Measurements from ENCODE around the gene TVP23A. TPM values are rescaled to one million over a fixed set of nuclear protein-coding genes. Genes with fewer than 3 reads are reported as not detected.
"Not testable (repeated sequence)": the region's sequence is repeated elsewhere in the genome, so short reads cannot be mapped to it uniquely, and the experiment has no call there.

The TVP23A gene
- total RNA-seq, 1 experiment from 2014 or later: 3.1 TPM

DNA sequence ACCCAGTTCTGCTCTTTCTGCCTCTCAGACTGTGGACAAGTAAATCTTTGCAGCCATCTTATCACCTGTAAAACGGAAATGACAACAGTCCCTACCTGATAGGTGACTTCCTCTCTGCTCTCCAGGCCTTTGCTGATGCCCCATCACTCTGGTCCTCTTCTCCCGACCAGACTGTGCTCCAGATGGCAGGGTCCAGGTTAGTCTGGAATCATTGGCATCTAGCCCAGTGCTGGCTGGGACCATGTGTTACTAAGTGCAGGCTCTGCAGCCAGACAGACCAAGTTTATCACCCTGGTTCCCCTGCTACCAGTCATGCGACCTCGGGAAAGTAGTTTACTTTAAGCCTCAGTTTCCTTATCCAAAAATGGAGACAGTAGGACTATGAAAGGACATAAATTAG, 76.8 kb downstream of the TVP23A start:
- Histone ChIP-seq H2BK12ac (ENCODE audit: insufficient read length, low read depth, low read length) (no peak overlapping the region), H3K23ac (ENCODE audit: insufficient read length, low read depth, low read length) (no peak overlapping the region), H3K56ac (ENCODE audit: insufficient read length, low read depth, low read length) (no peak overlapping the region), H2BK20ac (ENCODE audit: low read depth, low read length, poor library complexity, severe bottlenecking) (no peak overlapping the region), H3K79me2 (ENCODE audit: insufficient read depth, low read length) (no peaks in the 10 kb centered on the region), H3K23me2 (ENCODE audit: insufficient read length, low read depth, low read length, poor library complexity, severe bottlenecking) (peaks cover 3% of the 10 kb centered on the region), H3K27me3 (ENCODE audit: insufficient read depth, low read length) (no peaks in the 10 kb centered on the region), H3T11ph (ENCODE audit: low read length) (no peak overlapping the region), H2BK120ac (ENCODE audit: low read depth, low read length, poor library complexity, severe bottlenecking) (no peak overlapping the region), H2AFZ (ENCODE audit: low read length) (no peak overlapping the region), H3K14ac (ENCODE audit: insufficient read depth, low read length) (no peak overlapping the region), H3K4me1 (ENCODE audit: insufficient read depth, low read length) (no peaks in the 10 kb centered on the region), H2AK5ac (ENCODE audit: insufficient read length, low read length) (no peak overlapping the region), H3K79me1 (ENCODE audit: insufficient read depth, low read depth, low read length, poor library complexity, severe bottlenecking) (no peaks in the 10 kb centered on the region), H3K18ac (ENCODE audit: insufficient read length, low read depth, low read length) (no peak overlapping the region), H2BK15ac (ENCODE audit: low read depth, low read length) (no peak overlapping the region), H3K9ac (ENCODE audit: extremely low read depth, insufficient read length, low read length) (no peak overlapping the region), H4K8ac (replicated peaks; ENCODE audit: insufficient read length, low read depth, low read length) (no peak overlapping the region), H2BK5ac (ENCODE audit: insufficient read length, low read length) (no peak overlapping the region), H3K4ac (ENCODE audit: low read depth, low read length) (no peak overlapping the region), H3K9me3 (ENCODE audit: control insufficient read depth, low read depth, low read length) (no peaks in the 10 kb centered on the region), H3K27ac (ENCODE audit: insufficient read length, low read depth, low read length) (no peak overlapping the region), H4K91ac (ENCODE audit: insufficient read length, low read depth, low read length) (no peak overlapping the region), H4K20me1 (ENCODE audit: control insufficient read depth, insufficient read depth, insufficient read length) (no peaks in the 10 kb centered on the region), H4K5ac (ENCODE audit: insufficient read length, low read depth, low read length) (no peak overlapping the region), H3K4me2 (ENCODE audit: insufficient read depth, insufficient read length, low read length) (no peak overlapping the region)
- Mint-ChIP-seq H3K9me3 (no peaks in the 10 kb centered on the region; a peak in 1 of 5 replicates), H3K4me3 (no peak overlapping the region; a peak in 1 of 5 replicates), H3K4me1 (peaks cover 14 to 16% of the 10 kb centered on the region in 2 experiments), H3K27me3 (ENCODE audit: low read depth) (no peaks in the 10 kb centered on the region), H3K27ac (peak overlapping the region in 1 of 3 experiments; percentile 83; a peak in 1 of 7 replicates), H3K36me3 (ENCODE audit: insufficient read depth in 1 of 3, low read depth in 3 of 3) (peaks cover 0 to 10% (median 0%) of the 10 kb centered on the region in 3 experiments; a peak in 3 of 7 replicates)
- no CpG with 5 or more reads among the region's 4 CpGs for WGBS (ENCODE audit: extremely low coverage, insufficient read length, low lambda C conversion rate)
- TF ChIP-seq, protein P1, sequence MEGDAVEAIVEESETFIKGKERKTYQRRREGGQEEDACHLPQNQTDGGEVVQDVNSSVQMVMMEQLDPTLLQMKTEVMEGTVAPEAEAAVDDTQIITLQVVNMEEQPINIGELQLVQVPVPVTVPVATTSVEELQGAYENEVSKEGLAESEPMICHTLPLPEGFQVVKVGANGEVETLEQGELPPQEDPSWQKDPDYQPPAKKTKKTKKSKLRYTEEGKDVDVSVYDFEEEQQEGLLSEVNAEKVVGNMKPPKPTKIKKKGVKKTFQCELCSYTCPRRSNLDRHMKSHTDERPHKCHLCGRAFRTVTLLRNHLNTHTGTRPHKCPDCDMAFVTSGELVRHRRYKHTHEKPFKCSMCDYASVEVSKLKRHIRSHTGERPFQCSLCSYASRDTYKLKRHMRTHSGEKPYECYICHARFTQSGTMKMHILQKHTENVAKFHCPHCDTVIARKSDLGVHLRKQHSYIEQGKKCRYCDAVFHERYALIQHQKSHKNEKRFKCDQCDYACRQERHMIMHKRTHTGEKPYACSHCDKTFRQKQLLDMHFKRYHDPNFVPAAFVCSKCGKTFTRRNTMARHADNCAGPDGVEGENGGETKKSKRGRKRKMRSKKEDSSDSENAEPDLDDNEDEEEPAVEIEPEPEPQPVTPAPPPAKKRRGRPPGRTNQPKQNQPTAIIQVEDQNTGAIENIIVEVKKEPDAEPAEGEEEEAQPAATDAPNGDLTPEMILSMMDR (conservative IDR thresholded peaks at IDR 0.05): no peak
- DNase-seq: no peak

DNA sequence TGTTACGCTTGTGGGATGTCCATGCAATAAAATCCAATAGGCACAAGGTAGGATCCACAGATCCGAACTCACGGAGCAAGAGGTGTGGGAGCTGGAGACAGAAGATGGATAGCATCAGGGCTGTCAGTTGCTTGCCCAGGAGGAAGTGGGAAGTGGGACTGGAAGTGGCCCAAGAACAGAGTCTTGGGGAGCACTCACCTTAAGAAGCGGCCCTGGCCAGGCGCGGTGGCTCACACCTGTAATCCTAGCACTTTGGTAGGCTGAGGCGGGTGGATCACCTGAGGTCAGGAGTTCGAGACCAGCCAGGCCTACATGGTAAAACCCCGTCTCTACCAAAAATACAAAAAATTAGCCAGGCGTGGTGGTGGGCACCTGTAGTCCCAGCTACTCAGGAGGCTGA, 77.3 kb downstream of the TVP23A start:
- H3K4me2 ChIP-seq (ENCODE audit: insufficient read depth, insufficient read length, low read length); H3K27ac ChIP-seq (ENCODE audit: insufficient read length, low read depth, low read length); H3T11ph ChIP-seq (ENCODE audit: low read length); H4K8ac ChIP-seq (replicated peaks; ENCODE audit: insufficient read length, low read depth, low read length); H3K9ac ChIP-seq (ENCODE audit: extremely low read depth, insufficient read length, low read length); H3K9me3 ChIP-seq (ENCODE audit: control insufficient read depth, low read depth, low read length); H3K9me3 Mint-ChIP-seq; H2BK12ac ChIP-seq (ENCODE audit: insufficient read length, low read depth, low read length); H3K27me3 Mint-ChIP-seq (ENCODE audit: low read depth); H4K91ac ChIP-seq (ENCODE audit: insufficient read length, low read depth, low read length); H3K27me3 ChIP-seq (ENCODE audit: insufficient read depth, low read length); H2AFZ ChIP-seq (ENCODE audit: low read length); H3K27ac Mint-ChIP-seq; H4K5ac ChIP-seq (ENCODE audit: insufficient read length, low read depth, low read length); H2BK20ac ChIP-seq (ENCODE audit: low read depth, low read length, poor library complexity, severe bottlenecking); DNase-seq; H3K79me1 ChIP-seq (ENCODE audit: insufficient read depth, low read depth, low read length, poor library complexity, severe bottlenecking); H2BK5ac ChIP-seq (ENCODE audit: insufficient read length, low read length); H3K4ac ChIP-seq (ENCODE audit: low read depth, low read length); H2AK5ac ChIP-seq (ENCODE audit: insufficient read length, low read length); H3K14ac ChIP-seq (ENCODE audit: insufficient read depth, low read length); H3K18ac ChIP-seq (ENCODE audit: insufficient read length, low read depth, low read length); H4K20me1 ChIP-seq (ENCODE audit: control insufficient read depth, insufficient read depth, insufficient read length); H3K79me2 ChIP-seq (ENCODE audit: insufficient read depth, low read length); H3K56ac ChIP-seq (ENCODE audit: insufficient read length, low read depth, low read length); H2BK15ac ChIP-seq (ENCODE audit: low read depth, low read length); H3K4me1 ChIP-seq (ENCODE audit: insufficient read depth, low read length); H2BK120ac ChIP-seq (ENCODE audit: low read depth, low read length, poor library complexity, severe bottlenecking); H3K23me2 ChIP-seq (ENCODE audit: insufficient read length, low read depth, low read length, poor library complexity, severe bottlenecking); H3K36me3 Mint-ChIP-seq (ENCODE audit: insufficient read depth in 1 of 3, low read depth in 3 of 3); H3K23ac ChIP-seq (ENCODE audit: insufficient read length, low read depth, low read length); H3K4me3 Mint-ChIP-seq: not testable (repeated sequence)
- peaks cover 15 to 16% of the 10 kb centered on the region in 2 experiments for H3K4me1 Mint-ChIP-seq
- no CpG with 5 or more reads among the region's 10 CpGs for WGBS (ENCODE audit: extremely low coverage, insufficient read length, low lambda C conversion rate)
